Stimulated activated memory B cell treated with anti-CD40 and anti-IgM and Interleukin-4, amounts not matched to agents 10 μg/mL and 1 μg/mL and 100 μg/mL, for 72 hours (primary cell): ENCODE data around the gene TERB1.
A peak's percentile ranks its signal among the peaks of the same experiment; 100 is the strongest.

Experiments
- ATAC-seq: fragments of 150-1000 bp; cut with Tn5 transposase; 2 replicates; pipeline ENCODE4 v1.10.0; 2021
- H3K27ac Mint-ChIP-seq: one replicate; pipeline ENCODE4 v1.8.0; 2022; ENCODE audit warnings: mild to moderate bottlenecking, mixed read lengths
- H3K27me3 Mint-ChIP-seq: one replicate; pipeline ENCODE4 v1.8.0; 2022; ENCODE audit warnings: mixed read lengths
- H3K36me3 Mint-ChIP-seq: one replicate; pipeline ENCODE4 v1.8.0; 2022; ENCODE audit warnings: mixed read lengths
- H3K4me1 Mint-ChIP-seq: one replicate; pipeline ENCODE4 v1.8.0; 2022; ENCODE audit warnings: mixed read lengths
- H3K4me3 Mint-ChIP-seq: one replicate; pipeline ENCODE4 v1.8.0; 2022; ENCODE audit warnings: mild to moderate bottlenecking, moderate library complexity, mixed read lengths
- H3K9me3 Mint-ChIP-seq: one replicate; pipeline ENCODE4 v1.8.0; 2022; ENCODE audit warnings: mixed read lengths

TERB1 gene

GRCh38 chr16:66790130-66790733, 11.2 kb downstream of the TERB1 start:
- no peak for ATAC-seq
- H3K36me3 Mint-ChIP-seq = no peaks in the 10 kb centered on the region
- no peaks in the 10 kb centered on the region for H3K4me1 Mint-ChIP-seq
- no peaks in the 10 kb centered on the region for H3K27me3 Mint-ChIP-seq
- no peaks in the 10 kb centered on the region for H3K9me3 Mint-ChIP-seq
- no peak overlapping the region for H3K27ac Mint-ChIP-seq
- no peak overlapping the region for H3K4me3 Mint-ChIP-seq

DNA sequence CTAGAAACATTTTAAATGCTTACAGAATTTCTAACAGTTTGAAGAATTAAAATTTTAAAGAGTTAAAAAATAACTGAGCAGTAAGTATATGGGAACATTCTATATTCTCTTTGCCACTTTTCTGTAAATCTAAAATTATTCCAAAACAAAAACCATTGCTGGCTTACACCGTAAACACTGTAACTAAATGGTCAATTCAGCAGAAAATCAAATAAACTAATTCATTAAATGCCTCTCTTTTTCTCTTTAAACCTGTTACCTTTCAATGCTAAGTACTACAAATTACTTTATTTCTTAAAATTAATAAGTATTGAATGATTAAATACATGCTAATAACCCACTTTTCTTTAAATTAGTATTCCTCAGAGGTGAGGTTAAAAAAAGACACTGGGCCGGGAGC, 14.0 kb downstream of the TERB1 start:
- no peaks in the 10 kb centered on the region for H3K4me1 Mint-ChIP-seq
- H3K27ac Mint-ChIP-seq = no peak overlapping the region
- no peaks in the 10 kb centered on the region for H3K9me3 Mint-ChIP-seq
- no peak for ATAC-seq
- no peaks in the 10 kb centered on the region for H3K36me3 Mint-ChIP-seq
- no peaks in the 10 kb centered on the region for H3K27me3 Mint-ChIP-seq
- H3K4me3 Mint-ChIP-seq = no peak overlapping the region

GRCh38 chr16:66786551-66786950, 14.8 kb downstream of the TERB1 start:
- Mint-ChIP-seq H3K9me3 (no peaks in the 10 kb centered on the region), H3K36me3 (no peaks in the 10 kb centered on the region), H3K27me3 (no peaks in the 10 kb centered on the region), H3K4me3 (no peak overlapping the region), H3K4me1 (no peaks in the 10 kb centered on the region), H3K27ac (no peak overlapping the region)
- no peak for ATAC-seq

DNA sequence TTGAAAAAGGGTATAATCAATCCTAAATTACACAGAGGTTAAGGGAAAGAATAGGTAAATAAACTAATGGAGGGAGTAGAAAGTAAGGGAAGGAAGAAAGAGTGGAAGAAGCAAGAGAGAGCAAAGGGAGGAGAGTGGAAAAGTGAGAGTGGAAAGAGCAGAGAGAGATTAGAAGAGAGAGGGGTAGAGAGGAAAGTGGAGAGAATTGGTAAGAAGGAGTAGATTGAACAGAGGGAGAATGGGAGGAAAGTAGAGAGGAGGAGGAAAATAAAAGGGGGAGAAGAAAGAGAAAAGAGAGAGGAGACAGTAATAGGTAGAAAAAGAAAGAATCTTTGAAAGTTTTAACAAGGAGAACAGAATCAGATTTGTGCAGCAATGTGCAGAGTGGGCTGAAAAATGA, 24.9 kb downstream of the TERB1 start:
- Mint-ChIP-seq H3K4me3 (no peak overlapping the region), H3K9me3 (peaks cover 6% of the 10 kb centered on the region), H3K27me3 (no peaks in the 10 kb centered on the region), H3K4me1 (no peaks in the 10 kb centered on the region), H3K36me3 (peaks cover 7% of the 10 kb centered on the region), H3K27ac (no peak overlapping the region)
- ATAC-seq = no peak

DNA sequence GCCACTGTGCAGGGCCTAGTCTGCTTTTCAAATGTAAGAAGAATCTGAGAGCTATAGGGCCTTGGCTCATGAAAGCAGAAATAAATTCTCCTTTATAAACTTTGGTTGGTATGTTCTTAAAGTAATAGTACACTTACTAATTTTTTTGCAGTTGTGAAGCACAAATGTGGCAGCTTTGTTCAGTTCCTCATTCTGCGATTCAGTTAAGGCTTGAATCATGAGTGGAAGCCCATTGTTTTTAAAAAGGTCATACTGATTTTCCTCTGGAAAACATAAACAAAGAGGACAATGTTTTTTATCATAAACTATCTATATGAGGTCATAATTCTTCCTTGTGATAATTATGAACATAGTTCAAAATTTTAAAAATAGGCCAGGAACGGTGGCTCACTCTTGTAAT, 26.4 kb downstream of the TERB1 start:
- H3K36me3 Mint-ChIP-seq = peaks cover 7% of the 10 kb centered on the region
- H3K4me3 Mint-ChIP-seq = no peak overlapping the region
- no peak overlapping the region for H3K27ac Mint-ChIP-seq
- ATAC-seq = no peak
- no peaks in the 10 kb centered on the region for H3K4me1 Mint-ChIP-seq
- H3K27me3 Mint-ChIP-seq = no peaks in the 10 kb centered on the region
- H3K9me3 Mint-ChIP-seq = peaks cover 6% of the 10 kb centered on the region

GRCh38 chr16:66758086-66758485, 43.3 kb downstream of the TERB1 start:
- no peaks in the 10 kb centered on the region for H3K9me3 Mint-ChIP-seq
- H3K4me3 Mint-ChIP-seq = no peak overlapping the region
- no peaks in the 10 kb centered on the region for H3K36me3 Mint-ChIP-seq
- H3K4me1 Mint-ChIP-seq = no peaks in the 10 kb centered on the region
- peaks cover 5% of the 10 kb centered on the region for H3K27me3 Mint-ChIP-seq
- no peak for ATAC-seq
- no peak overlapping the region for H3K27ac Mint-ChIP-seq

DNA sequence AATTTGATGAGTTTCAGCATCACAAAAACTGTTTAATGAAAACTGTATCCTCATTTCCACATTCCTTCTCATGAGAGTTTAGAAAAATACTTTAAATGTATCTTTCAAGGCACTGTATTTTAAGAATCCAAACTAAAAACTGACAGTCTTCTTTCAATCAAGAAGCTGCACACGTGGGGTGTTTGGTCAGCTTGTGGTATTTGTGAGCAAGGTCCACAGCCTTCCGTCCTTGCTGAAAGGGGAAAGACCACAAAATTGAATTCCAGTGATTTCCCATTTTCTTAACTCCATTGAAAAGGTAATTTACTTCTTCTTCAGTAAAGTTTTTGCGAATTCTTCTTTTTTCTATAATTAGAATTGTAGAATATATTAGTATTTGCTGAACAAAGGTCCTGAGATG, 46.6 kb downstream of the TERB1 start:
- ATAC-seq = no peak
- H3K4me1 Mint-ChIP-seq = peaks cover 20% of the 10 kb centered on the region
- no peaks in the 10 kb centered on the region for H3K36me3 Mint-ChIP-seq
- no peaks in the 10 kb centered on the region for H3K9me3 Mint-ChIP-seq
- H3K27me3 Mint-ChIP-seq = peaks cover 18% of the 10 kb centered on the region
- no peak overlapping the region for H3K4me3 Mint-ChIP-seq
- H3K27ac Mint-ChIP-seq = no peak overlapping the region

DNA sequence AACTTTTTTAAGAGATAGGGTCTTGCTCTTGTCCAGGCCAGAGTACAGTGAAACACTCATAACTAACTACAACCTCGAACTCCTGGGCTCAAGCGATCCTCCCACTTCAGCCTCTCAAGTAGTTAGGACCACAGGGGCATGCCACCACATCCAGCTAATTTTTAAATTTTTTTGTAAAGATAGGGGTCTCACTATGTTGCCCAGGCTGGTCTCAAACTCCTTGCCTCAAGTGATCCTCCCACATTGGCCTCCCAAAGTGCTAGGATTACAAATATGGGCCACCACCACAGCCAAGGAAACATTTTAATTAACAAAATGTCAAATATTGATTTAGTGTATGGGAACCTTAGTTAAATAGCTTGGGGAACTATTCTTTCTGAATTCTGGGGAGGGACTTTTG, 47.2 kb downstream of the TERB1 start:
- peaks cover 4% of the 10 kb centered on the region for H3K36me3 Mint-ChIP-seq

GRCh38 chr16:66752958-66753357, 48.4 kb downstream of the TERB1 start:
- no peaks in the 10 kb centered on the region for H3K9me3 Mint-ChIP-seq
- peaks cover 35% of the 10 kb centered on the region for H3K4me1 Mint-ChIP-seq
- H3K4me3 Mint-ChIP-seq = no peak overlapping the region
- H3K27ac Mint-ChIP-seq = no peak overlapping the region
- no peak for ATAC-seq
- peaks cover 18% of the 10 kb centered on the region for H3K27me3 Mint-ChIP-seq
- H3K36me3 Mint-ChIP-seq = peaks cover 12% of the 10 kb centered on the region

More for the DNA sequence above, 47.2 kb downstream of the TERB1 start:
- H3K4me3 Mint-ChIP-seq = no peak overlapping the region
- no peaks in the 10 kb centered on the region for H3K9me3 Mint-ChIP-seq
- H3K27me3 Mint-ChIP-seq = peaks cover 18% of the 10 kb centered on the region
- ATAC-seq = no peak
- no peak overlapping the region for H3K27ac Mint-ChIP-seq
- peaks cover 26% of the 10 kb centered on the region for H3K4me1 Mint-ChIP-seq

- Mint-ChIP-seq H3K9me3 (no peaks in the 10 kb centered on the region), H3K4me1 (peaks cover 35% of the 10 kb centered on the region), H3K27ac (peak overlapping the region; percentile 91), H3K4me3 (peak overlapping the region; percentile 88), H3K27me3 (peaks cover 18% of the 10 kb centered on the region), H3K36me3 (peaks cover 12% of the 10 kb centered on the region)
- ATAC-seq = no peak
Observed at GRCh38 chr16:66752379-66752778, 49.0 kb downstream of the TERB1 start.

DNA sequence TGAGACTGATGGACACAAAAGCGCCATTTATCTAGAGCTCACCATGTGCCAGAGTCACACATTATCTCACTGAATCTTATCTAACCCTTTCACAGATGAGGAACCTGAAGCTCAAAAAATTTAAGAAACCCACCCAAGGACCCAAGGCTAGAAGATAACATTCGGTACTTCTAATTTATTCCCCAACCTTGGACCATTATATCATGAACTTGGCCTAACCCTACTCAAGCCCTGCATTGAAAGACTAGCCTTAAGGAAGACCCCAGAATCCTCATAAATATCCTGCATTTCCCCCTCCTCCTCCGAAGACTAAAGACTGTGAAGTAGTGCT, 49.4 kb downstream of the TERB1 start:
- peak overlapping the region; percentile 91 for H3K27ac Mint-ChIP-seq
- ATAC-seq = no peak
- peaks cover 18% of the 10 kb centered on the region for H3K27me3 Mint-ChIP-seq
- peaks cover 12% of the 10 kb centered on the region for H3K36me3 Mint-ChIP-seq
- H3K4me1 Mint-ChIP-seq = peaks cover 39% of the 10 kb centered on the region
- H3K4me3 Mint-ChIP-seq = peak overlapping the region; percentile 88
- H3K9me3 Mint-ChIP-seq = no peaks in the 10 kb centered on the region

- H3K27me3 Mint-ChIP-seq = peaks cover 18% of the 10 kb centered on the region
- no peaks in the 10 kb centered on the region for H3K9me3 Mint-ChIP-seq
- H3K27ac Mint-ChIP-seq = peak within 1 kb of the TSS; percentile 91
- H3K36me3 Mint-ChIP-seq = peaks cover 12% of the 10 kb centered on the region
- peak within 1 kb of the TSS; percentile 88 for H3K4me3 Mint-ChIP-seq
- H3K4me1 Mint-ChIP-seq = peaks cover 42% of the 10 kb centered on the region
- peak; percentile 96 for ATAC-seq
Observed at GRCh38 chr16:66751303-66751991, 49.9 kb downstream of the TERB1 start, which contains the start of gene DYNC1LI2. Gene DYNC1LI2, minus strand, starts transcription at chr16:66751609. Its CDS starts 18 bp downstream, at chr16:66751591.

DNA sequence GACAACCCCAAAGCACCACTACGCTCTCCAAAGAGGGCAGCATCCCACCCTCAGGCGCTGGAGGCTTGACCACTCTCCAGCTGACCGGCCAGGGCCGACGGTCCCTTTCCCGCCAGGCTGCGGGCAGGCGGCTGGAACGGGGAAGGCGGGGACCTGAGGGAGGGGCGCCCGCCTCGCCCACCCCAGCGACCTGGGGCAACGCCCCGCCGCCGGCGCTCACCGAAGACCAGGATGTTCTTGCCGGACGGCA, 50.4 kb downstream of the TERB1 start:
- Mint-ChIP-seq H3K4me3 (peak overlapping the region; percentile 88), H3K36me3 (peaks cover 15% of the 10 kb centered on the region), H3K27me3 (peaks cover 18% of the 10 kb centered on the region), H3K27ac (peak overlapping the region; percentile 91), H3K9me3 (no peaks in the 10 kb centered on the region), H3K4me1 (peaks cover 42% of the 10 kb centered on the region)
- ATAC-seq = peak; percentile 1

GRCh38 chr16:66750279-66751052, 50.9 kb downstream of the TERB1 start:
- Mint-ChIP-seq H3K27me3 (peaks cover 18% of the 10 kb centered on the region), H3K27ac (peak overlapping the region; percentile 91), H3K9me3 (no peaks in the 10 kb centered on the region), H3K4me1 (peaks cover 42% of the 10 kb centered on the region), H3K36me3 (peaks cover 17% of the 10 kb centered on the region), H3K4me3 (peak overlapping the region; percentile 88)
- no peak for ATAC-seq

GRCh38 chr16:66746682-66747081, 54.7 kb downstream of the TERB1 start:
- Mint-ChIP-seq H3K27ac (no peak overlapping the region), H3K27me3 (no peaks in the 10 kb centered on the region), H3K9me3 (no peaks in the 10 kb centered on the region), H3K4me1 (peaks cover 35% of the 10 kb centered on the region), H3K4me3 (no peak overlapping the region), H3K36me3 (peaks cover 26% of the 10 kb centered on the region)
- ATAC-seq = peak; percentile 53

DNA sequence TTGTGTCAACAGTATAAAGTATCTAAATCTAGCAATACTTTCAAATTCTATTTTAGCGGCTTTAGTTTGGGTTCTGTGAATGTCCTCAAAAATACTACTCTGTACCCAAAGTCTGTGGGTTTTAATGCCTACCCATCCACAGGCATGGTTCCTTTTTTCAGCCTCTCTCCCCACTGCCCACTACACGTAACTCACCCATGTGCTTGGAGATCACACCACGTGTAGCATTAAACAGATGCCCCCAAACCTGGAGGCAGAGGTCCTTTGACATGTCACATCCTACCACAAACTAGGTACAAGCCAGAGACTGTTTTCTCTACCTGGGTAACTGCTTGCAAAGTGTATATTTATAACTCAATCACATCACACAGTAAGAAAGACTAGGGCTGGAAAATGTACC, 55.3 kb downstream of the TERB1 start:
- Mint-ChIP-seq H3K36me3 (peaks cover 32% of the 10 kb centered on the region), H3K9me3 (no peaks in the 10 kb centered on the region), H3K27ac (no peak overlapping the region), H3K4me3 (no peak overlapping the region), H3K27me3 (no peaks in the 10 kb centered on the region), H3K4me1 (peaks cover 35% of the 10 kb centered on the region)
- ATAC-seq = no peak
